OCI-LY3 (cell line): ENCODE data around the gene PSMF1.

Experiments used
- CTCF ChIP-seq: fragments of 200-600, 300-600 bp; sonication (generic); IDR thresholded peaks from 2 replicates; pipeline ENCODE4 v1.5.1; 2014; ENCODE audit warnings: antibody characterized with exemption, low read length, low read depth
- EZH2phosphoT487 ChIP-seq: fragments of 200-600 bp; shearing (Covaris generic); IDR thresholded peaks from 2 replicates; pipeline ENCODE4 v1.6.1; 2018; ENCODE audit warnings: antibody characterized with exemption, mixed run types, low read depth

- no peak for TF ChIP-seq CTCF
- no peak for TF ChIP-seq EZH2phosphoT487
Measured at GRCh38 chr20:1102016-1102415, 16.4 kb upstream of the PSMF1 start.
